Measurements from ENCODE around the gene FBXL22. TPM values are rescaled to one million over a fixed set of nuclear protein-coding genes. Genes with fewer than 3 reads are reported as not detected.
"Not testable (repeated sequence)": the region's sequence is repeated elsewhere in the genome, so short reads cannot be mapped to it uniquely, and the experiment has no call there.

FBXL22 gene
- total RNA-seq, 1 experiment from 2014 or later, result 0.46 TPM

- no peak overlapping the region for H3K27ac Mint-ChIP-seq
These were observed 18.7 kb downstream of the FBXL22 start for GRCh38 chr15:63615935-63616334.

DNA sequence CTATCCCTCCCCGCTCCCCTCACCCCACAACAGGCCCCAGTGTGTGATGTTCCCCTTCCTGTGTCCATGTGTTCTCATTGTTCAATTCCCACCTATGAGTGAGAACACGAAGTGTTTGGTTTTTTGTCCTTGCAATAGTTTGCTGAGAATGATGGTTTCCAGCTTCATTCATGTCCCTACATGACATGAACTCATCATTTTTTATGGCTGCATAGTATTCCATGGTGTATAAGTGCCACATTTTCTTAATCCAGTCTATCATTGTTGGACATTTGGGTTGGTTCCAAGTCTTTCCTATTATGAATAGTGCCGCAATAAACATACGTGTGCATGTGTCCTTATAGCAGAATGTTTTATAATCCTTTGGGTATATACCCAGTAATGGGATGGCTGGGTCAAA, 20.0 kb downstream of the FBXL22 start:
- H3K36me3 Mint-ChIP-seq, result peaks cover 35% of the 10 kb centered on the region
- H3K27me3 Mint-ChIP-seq (ENCODE audit: low read depth); H3K27ac Mint-ChIP-seq; CTCF ChIA-PET; ATAC-seq; DNase-seq (ENCODE audit: low spot score); H3K4me3 Mint-ChIP-seq; H3K4me1 Mint-ChIP-seq; POLR2A ChIA-PET: not testable (repeated sequence)
- H3K9me3 Mint-ChIP-seq, result peaks cover 17% of the 10 kb centered on the region

More at GRCh38 chr15:63615935-63616334, 18.7 kb downstream of the FBXL22 start:
- CTCF ChIA-PET, result no interaction called here
- peaks cover 13% of the 10 kb centered on the region for H3K9me3 Mint-ChIP-seq
- POLR2A ChIA-PET, result interaction anchor here (0.6 kb wide), 1 partner anchor 264 kb away, joined by 4 read pairs; no protein-coding TSS in a partner anchor
- H3K27me3 Mint-ChIP-seq (ENCODE audit: low read depth), result no peaks in the 10 kb centered on the region
- TF ChIP-seq ZBTB43 (CRISPR knock-in tag; IDR thresholded peaks at IDR 0.05) (no peak), ZNF121 (CRISPR knock-in tag; IDR thresholded peaks at IDR 0.05) (no peak), SOX15 (CRISPR knock-in tag; IDR thresholded peaks at IDR 0.05) (no peak), ZNF219 (CRISPR knock-in tag; IDR thresholded peaks at IDR 0.05; ENCODE audit: borderline replicate concordance) (no peak), CBFB (CRISPR knock-in tag; IDR thresholded peaks at IDR 0.05; ENCODE audit: low read depth) (no peak), ETV6 (CRISPR knock-in tag; IDR thresholded peaks at IDR 0.05) (no peak), ZNF232 (CRISPR knock-in tag; IDR thresholded peaks at IDR 0.05) (no peak), JUN (CRISPR knock-in tag; IDR thresholded peaks at IDR 0.05) (no peak)
- TF ChIP-seq, protein P1, sequence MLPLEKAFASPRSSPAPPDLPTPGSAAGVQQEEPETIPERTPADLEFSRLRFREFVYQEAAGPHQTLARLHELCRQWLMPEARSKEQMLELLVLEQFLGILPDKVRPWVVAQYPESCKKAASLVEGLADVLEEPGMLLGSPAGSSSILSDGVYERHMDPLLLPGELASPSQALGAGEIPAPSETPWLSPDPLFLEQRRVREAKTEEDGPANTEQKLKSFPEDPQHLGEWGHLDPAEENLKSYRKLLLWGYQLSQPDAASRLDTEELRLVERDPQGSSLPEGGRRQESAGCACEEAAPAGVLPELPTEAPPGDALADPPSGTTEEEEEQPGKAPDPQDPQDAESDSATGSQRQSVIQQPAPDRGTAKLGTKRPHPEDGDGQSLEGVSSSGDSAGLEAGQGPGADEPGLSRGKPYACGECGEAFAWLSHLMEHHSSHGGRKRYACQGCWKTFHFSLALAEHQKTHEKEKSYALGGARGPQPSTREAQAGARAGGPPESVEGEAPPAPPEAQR (CRISPR knock-in tag; IDR thresholded peaks at IDR 0.05), result no peak
- no peak for ATAC-seq
- H3K4me1 Mint-ChIP-seq, result no peaks in the 10 kb centered on the region
- peaks cover 26% of the 10 kb centered on the region for H3K36me3 Mint-ChIP-seq
- DNase-seq (ENCODE audit: low spot score), result no peak
- no peak overlapping the region for H3K4me3 Mint-ChIP-seq

DNA sequence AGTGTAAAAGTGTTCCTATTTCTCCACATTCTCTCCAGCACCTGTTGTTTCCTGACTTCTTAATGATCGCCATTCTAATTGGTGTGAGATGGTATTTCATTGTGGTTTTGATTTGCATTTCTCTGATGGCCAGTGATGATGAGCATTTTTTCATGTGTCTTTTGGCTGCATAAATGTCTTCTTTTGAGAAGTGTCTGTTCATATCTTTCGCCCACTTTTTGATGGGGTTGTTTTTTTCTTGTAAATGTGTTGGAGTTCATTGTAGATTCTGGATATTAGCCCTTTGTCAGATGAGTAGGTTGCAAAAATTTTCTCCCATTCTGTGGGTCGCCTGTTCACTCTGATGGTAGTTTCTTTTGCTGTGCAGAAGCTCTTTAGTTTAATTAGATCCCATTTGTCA, 20.4 kb downstream of the FBXL22 start:
- H3K27ac Mint-ChIP-seq; POLR2A ChIA-PET; ATAC-seq; H3K4me3 Mint-ChIP-seq; CTCF ChIA-PET; DNase-seq (ENCODE audit: low spot score); H3K27me3 Mint-ChIP-seq (ENCODE audit: low read depth); H3K4me1 Mint-ChIP-seq: not testable (repeated sequence)
- peaks cover 40% of the 10 kb centered on the region for H3K36me3 Mint-ChIP-seq
- H3K9me3 Mint-ChIP-seq, result peaks cover 17% of the 10 kb centered on the region

- ATAC-seq; H3K4me1 Mint-ChIP-seq; POLR2A ChIA-PET; H3K27ac Mint-ChIP-seq; CTCF ChIA-PET; H3K27me3 Mint-ChIP-seq (ENCODE audit: low read depth); DNase-seq (ENCODE audit: low spot score); H3K4me3 Mint-ChIP-seq: not testable (repeated sequence)
- peaks cover 44% of the 10 kb centered on the region for H3K36me3 Mint-ChIP-seq
- H3K9me3 Mint-ChIP-seq, result peaks cover 17% of the 10 kb centered on the region
These were observed 23.6 kb downstream of the FBXL22 start for GRCh38 chr15:63620760-63621159.

DNA sequence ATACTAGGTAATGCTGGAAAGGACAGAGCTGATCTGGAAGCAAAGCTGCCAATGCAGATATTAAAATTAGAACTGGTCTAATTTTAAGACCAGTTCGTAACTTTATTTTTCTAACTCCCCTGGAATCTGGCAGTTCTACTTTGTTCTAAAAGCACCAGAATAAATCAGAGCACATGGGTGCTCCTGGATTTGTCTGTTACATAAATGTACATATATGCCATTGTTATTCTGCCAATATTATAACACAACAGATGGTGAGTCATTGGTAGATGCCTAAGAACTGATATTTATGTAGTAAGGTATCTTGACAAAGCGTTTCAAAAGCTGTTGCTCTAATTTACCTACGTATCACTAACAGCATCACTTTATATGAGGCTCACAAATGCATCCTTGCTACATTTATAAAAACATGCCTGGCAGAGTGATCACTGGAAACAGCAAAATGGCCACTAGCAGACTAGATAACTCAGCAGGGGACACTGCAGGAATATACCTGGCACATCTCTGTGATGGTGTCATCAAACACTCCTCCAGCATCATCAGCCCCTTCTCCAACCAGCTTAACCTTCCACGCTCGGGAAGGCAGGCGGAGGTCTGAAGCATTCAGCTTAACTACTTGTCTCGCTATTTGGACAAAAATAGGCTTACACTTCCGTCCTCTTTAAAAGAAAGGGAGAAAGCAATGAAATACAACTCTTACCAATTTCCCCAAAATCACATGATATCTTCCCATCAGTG, 26.2 kb downstream of the FBXL22 start:
- Mint-ChIP-seq H3K9me3 (peaks cover 10% of the 10 kb centered on the region), H3K4me3 (no peak overlapping the region), H3K4me1 (no peaks in the 10 kb centered on the region), H3K36me3 (peaks cover 39% of the 10 kb centered on the region), H3K27me3 (ENCODE audit: low read depth) (no peaks in the 10 kb centered on the region), H3K27ac (no peak overlapping the region)
- DNase-seq (ENCODE audit: low spot score) (no peak), ATAC-seq (no peak)
- ChIA-PET POLR2A (no interaction called here), CTCF (no interaction called here)
- TF ChIP-seq, protein P2, sequence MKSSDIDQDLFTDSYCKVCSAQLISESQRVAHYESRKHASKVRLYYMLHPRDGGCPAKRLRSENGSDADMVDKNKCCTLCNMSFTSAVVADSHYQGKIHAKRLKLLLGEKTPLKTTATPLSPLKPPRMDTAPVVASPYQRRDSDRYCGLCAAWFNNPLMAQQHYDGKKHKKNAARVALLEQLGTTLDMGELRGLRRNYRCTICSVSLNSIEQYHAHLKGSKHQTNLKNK (CRISPR knock-in tag; IDR thresholded peaks at IDR 0.05), result no peak
- TF ChIP-seq FOXP4 (CRISPR knock-in tag; IDR thresholded peaks at IDR 0.05), result no peak
- no peak for TF ChIP-seq KAT7 (CRISPR knock-in tag; IDR thresholded peaks at IDR 0.05; ENCODE audit: borderline replicate concordance)
- TF ChIP-seq E2F5 (CRISPR knock-in tag; IDR thresholded peaks at IDR 0.05), result no peak
- no peak for TF ChIP-seq CREM (CRISPR knock-in tag; IDR thresholded peaks at IDR 0.05)
- no peak for TF ChIP-seq ZNF232 (CRISPR knock-in tag; IDR thresholded peaks at IDR 0.05)
- TF ChIP-seq, protein P3, sequence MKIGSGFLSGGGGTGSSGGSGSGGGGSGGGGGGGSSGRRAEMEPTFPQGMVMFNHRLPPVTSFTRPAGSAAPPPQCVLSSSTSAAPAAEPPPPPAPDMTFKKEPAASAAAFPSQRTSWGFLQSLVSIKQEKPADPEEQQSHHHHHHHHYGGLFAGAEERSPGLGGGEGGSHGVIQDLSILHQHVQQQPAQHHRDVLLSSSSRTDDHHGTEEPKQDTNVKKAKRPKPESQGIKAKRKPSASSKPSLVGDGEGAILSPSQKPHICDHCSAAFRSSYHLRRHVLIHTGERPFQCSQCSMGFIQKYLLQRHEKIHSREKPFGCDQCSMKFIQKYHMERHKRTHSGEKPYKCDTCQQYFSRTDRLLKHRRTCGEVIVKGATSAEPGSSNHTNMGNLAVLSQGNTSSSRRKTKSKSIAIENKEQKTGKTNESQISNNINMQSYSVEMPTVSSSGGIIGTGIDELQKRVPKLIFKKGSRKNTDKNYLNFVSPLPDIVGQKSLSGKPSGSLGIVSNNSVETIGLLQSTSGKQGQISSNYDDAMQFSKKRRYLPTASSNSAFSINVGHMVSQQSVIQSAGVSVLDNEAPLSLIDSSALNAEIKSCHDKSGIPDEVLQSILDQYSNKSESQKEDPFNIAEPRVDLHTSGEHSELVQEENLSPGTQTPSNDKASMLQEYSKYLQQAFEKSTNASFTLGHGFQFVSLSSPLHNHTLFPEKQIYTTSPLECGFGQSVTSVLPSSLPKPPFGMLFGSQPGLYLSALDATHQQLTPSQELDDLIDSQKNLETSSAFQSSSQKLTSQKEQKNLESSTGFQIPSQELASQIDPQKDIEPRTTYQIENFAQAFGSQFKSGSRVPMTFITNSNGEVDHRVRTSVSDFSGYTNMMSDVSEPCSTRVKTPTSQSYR (CRISPR knock-in tag; IDR thresholded peaks at IDR 0.05), result no peak
- TF ChIP-seq NR2C2 (CRISPR knock-in tag; IDR thresholded peaks at IDR 0.05), result no peak
- no peak for TF ChIP-seq GABPB1 (CRISPR knock-in tag; IDR thresholded peaks at IDR 0.05)

Data from WTC11 (cell line).